ENCODE results near the gene POMT2.
"Not testable (repeated sequence)": the region's sequence is repeated elsewhere in the genome, so short reads cannot be mapped to it uniquely, and the experiment has no call there.

Gene POMT2

DNA sequence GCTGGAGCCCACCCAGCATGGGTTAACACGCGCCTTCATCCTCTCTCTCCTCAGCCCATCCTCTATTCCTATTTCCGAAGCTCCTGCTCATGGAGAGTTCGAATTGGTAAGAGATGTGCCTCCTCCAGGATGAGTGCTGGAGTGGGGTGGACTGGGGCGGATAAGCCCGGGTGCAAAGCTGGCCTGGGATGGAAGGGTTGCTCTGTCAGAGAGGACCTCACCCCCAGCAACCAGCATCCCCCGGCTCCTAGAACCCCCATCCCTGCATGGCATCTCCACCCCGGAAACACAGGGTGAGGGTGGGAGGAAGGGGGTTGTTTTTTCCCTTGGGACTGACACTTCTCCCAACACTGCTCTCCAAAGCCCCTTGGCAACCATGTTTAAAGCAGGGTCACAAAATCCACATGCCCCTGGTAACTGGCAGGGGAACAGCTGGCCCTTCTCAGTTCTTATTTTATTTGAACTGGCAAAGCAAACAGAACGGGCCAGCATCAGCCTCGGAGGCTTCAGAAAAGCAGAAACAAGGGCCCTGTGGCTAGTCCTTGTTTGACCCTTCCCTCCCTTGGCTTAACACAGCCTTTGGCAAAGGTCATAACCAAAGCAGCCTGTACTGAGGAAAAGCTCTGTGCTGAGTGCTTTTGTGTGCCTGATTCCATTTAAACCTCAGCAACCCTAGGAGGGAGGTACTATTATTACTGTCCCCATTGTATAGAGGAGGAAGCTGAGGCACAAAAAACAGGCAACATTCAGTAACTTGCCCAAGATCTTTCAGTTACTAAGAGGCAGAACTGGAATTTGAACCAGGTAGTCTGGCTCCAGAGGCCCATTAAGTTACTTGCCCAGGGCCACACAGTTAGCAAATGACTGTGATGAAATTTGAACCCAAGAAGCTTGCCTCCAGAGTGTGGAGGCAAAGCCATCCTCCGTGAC, 4.4 kb upstream of the POMT2 start:
- DNase-seq (ENCODE audit: low read depth in 3 of 3, low spot score in 1 of 3): no peak

DNA sequence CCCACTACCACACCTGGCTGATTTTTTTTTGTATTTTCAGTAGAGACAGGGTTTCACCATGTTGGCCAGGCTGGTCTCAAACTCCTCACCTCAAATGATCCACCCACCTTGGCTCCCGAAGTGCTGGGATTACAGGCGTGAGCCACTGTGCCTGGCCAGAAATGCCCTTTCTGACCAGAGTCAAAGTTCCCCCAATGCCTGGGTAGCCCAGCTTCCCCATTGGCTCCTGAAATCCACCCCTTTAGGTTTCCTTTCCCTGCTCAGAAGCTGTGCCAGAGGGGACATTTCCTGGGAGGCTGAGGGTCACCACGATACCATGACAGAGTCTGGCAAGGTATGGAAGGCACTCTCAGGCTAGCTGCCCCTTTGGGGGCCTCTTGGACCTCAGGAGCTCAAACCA, 3.6 kb upstream of the POMT2 start:
- DNase-seq (ENCODE audit: low read depth in 3 of 3, low spot score in 1 of 3): no peak

DNA sequence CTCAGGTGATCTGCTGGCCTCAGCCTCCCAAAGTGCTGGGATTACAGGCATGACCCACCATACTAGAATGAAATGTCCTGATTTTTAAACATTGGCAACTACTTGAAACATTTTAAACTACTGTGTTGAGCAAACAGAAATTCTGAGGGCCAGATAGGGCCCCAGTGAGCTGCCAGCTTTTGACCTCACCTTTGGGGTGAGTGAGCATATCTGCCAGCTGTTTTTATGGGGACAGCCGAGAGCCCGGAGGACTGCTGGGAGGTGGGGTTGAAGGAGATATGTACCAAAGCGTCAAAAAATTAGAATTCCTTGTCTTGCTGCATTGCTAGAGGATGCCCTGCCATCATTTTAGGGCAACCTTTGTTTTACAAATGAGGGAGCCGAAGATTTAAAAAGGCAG, 2.9 kb upstream of the POMT2 start:
- DNase-seq (ENCODE audit: low read depth in 3 of 3, low spot score in 1 of 3): no peak

GRCh38 chr14:77322951-77323350, 2.3 kb upstream of the POMT2 start:
- DNase-seq (ENCODE audit: low read depth in 3 of 3, low spot score in 1 of 3): no peak

DNA sequence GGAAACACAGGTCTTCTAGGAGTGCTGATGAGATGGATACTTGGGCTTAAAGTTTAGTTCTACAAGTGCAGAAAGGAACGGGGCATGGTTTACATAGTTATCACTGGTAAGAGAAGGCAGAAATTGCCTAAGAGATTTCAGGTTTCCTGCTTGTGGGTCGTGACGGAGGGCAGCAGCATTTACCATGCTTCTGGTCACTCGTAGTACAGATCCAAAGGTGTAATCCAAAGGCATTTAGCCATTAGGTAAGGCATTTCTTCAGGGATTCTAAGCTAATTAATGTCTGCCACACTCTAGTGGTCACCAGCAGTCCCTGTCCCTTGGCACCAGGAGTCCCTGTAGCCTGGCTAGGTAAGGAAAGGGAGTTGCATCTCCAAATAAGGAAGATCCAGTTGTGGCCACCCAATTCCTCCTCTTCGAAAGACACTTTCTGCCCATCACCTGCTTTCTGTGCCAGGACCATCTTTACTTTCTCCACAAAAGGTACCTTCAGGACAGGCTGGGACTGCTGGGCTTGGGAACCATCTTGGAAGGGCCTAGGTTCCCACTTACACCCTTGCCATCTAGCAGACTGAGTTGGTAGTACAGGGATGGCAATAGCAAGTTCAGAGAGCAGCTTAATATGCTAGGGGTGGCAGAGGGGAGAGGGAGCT, 1.7 kb upstream of the POMT2 start:
- DNase-seq (ENCODE audit: low read depth in 3 of 3, low spot score in 1 of 3): no peak

- no peak for DNase-seq (ENCODE audit: low read depth in 3 of 3, low spot score in 1 of 3)
These were observed 1.3 kb downstream of the POMT2 start for GRCh38 chr14:77319422-77319821.

DNA sequence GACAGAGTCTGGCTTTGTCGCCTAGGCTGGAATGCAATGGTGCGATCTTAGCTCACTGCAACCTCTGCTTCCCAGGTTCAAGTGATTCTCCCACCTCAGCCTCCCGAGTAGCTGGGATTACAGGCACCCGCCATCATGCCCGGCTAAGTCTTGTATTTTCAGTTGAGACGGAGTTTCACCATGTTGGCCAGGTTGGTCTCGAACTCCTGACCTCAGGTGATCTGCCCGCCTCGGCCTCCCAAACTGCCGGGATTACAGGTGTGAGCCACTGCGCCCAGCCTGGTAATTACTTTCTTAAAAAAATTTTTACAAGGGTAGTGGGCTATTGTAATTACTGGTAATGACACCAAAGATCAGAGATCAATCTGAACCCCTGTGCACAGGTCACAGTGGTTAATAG, 1.9 kb downstream of the POMT2 start:
- DNase-seq (ENCODE audit: low read depth in 3 of 3, low spot score in 1 of 3): not testable (repeated sequence)

DNA sequence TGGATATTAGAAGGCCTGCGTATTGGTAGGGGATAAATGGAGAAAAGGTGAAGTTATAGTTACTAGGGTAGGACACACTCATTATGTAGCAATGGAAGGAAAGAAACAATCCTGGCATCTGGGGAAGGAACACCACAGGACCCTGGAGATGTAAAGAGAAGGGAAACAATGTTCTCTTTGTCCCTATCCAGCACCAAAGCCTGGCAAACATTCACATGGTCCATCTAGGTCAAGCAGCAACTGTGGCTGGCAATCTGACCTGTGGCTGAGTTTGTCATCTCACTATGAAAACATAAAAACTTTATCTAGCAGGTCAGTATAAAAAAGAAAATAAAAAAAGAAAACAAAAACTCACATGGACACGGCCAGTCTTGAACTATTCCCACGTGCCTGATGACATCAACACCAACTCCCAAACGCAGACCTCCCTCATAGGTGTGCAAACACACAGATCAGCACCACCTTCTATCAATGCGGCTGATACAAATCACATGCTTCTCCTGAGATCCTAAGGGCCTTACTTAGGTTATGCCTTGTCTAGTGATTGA, 2.6 kb downstream of the POMT2 start:
- DNase-seq (ENCODE audit: low read depth in 3 of 3, low spot score in 1 of 3): no peak

- DNase-seq (ENCODE audit: low read depth in 3 of 3, low spot score in 1 of 3): no peak
These were observed 3.8 kb downstream of the POMT2 start for GRCh38 chr14:77316872-77317301.

- DNase-seq (ENCODE audit: low read depth in 3 of 3, low spot score in 1 of 3): no peak
These were observed 4.5 kb downstream of the POMT2 start for GRCh38 chr14:77316195-77316505.

GRCh38 chr14:77314539-77315457, 5.9 kb downstream of the POMT2 start:
- DNase-seq (ENCODE audit: low read depth in 3 of 3, low spot score in 1 of 3): no peak

GRCh38 chr14:77314043-77314442, 6.6 kb downstream of the POMT2 start:
- DNase-seq (ENCODE audit: low read depth in 3 of 3, low spot score in 1 of 3): no peak

- DNase-seq (ENCODE audit: low read depth in 3 of 3, low spot score in 1 of 3): no peak
These were observed 7.3 kb downstream of the POMT2 start for GRCh38 chr14:77313371-77313770.

- no peak for DNase-seq (ENCODE audit: low read depth in 3 of 3, low spot score in 1 of 3)
These were observed 9.5 kb downstream of the POMT2 start for GRCh38 chr14:77311217-77311616.

DNA sequence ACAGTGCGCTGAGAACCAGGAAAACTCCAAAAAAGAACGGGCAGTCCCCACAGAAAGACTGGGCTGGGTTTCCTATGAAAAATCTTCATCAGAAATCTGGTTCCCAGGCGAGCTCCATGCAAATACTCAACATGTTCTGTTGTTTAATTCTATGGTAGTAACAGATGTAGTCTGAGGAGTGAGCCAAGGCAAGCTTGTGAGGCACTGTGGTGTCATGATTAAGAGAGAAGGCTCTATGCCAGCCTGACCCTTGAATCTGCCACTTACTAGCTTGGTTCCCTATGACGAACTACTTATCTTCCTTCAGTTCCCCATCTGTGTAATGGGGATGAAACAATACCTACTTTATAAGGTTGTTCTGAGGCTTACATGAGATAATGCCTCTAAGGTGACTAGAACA, 10.7 kb downstream of the POMT2 start:
- no peak for DNase-seq (ENCODE audit: low read depth in 3 of 3, low spot score in 1 of 3)

- no peak for DNase-seq (ENCODE audit: low read depth in 3 of 3, low spot score in 1 of 3)
These were observed 11.6 kb downstream of the POMT2 start for GRCh38 chr14:77309131-77309530.

DNA sequence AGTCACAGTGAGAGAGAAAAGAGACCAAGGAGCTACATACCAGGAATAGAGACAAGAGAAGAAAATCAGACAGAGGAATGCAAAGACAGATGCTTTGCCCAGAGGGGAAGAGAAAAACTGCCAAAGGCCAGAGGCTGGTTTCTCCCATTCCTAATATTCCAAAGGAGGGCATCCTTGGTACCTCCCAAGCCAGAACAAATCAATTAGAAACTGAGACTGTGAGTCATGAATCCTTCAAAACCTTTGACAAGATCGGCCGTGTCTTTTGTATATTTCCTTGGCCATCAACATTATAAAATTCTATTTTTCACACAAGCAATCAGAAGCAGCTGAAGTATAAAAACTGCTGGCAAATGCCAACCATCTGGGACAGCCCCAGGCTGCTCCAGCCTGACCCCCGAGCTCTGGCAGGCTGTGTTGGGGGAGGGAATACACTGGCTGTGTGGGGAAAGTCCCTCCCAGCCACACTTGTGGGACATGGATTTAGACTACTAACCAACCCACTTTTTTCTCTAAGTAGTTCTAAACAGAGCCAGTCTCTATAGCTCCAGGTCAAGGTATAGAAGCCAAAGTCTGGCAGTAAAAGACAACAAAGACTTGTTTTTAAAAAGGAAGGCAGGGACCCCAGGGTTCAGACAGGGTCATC, 13.7 kb downstream of the POMT2 start:
- no peak for DNase-seq (ENCODE audit: low read depth in 3 of 3, low spot score in 1 of 3)

- DNase-seq (ENCODE audit: low read depth in 3 of 3, low spot score in 1 of 3): no peak
These were observed 14.3 kb downstream of the POMT2 start for GRCh38 chr14:77306416-77306815.

DNA sequence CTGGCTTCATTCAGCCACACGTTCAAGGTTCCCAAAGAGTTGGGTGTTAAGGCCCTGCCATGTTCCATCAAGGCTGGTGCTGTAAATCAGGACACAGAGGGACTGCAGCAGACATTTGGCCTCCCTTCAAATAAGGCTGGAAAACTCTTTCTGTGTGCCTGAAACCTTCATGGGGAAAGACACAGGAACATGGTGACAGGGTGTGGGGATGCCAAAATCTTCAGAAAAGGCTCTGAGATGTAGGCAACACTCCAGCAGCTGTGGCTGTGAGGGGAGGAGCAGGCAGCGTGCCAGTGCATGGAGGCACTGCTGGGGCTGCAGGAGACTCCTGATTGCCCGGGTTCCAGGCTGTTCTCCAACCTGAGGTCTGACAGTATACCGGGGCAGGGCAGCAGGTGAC, 15.0 kb downstream of the POMT2 start:
- no peak for DNase-seq (ENCODE audit: low read depth in 3 of 3, low spot score in 1 of 3)

DNA sequence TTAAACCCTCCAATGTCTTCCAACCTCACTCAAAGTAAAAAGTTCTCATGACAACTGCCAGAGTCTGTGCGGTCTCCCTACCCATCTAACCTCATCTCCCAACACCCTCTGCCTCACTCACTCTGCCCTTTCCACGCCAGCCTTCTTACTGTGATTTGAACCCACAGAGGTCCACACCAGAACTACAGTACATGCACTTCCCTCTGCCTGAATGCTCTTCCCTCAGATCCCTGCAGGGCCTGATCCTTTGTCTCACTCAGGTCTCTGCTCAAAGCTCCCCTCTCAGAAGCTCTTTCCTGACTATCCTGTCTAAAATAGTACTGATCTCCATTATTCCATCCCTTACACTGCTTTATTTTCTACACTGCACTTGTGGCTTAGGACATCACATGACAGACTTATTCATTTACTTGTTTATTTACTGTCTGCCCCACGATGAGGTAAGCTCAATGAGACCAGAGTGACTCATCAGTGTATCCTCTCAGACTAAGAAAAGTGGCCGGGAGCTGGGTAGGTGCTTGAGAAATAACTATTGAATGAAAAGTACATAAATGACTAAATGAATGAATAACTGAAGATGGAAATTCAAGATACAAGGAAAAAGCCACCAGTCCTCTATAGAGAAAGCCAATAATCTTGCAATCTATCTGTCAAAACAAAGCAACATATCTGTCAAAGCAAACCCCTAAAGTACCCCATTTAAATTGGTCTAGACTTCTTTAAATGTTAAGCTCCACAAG, 17.1 kb downstream of the POMT2 start:
- DNase-seq (ENCODE audit: low read depth in 3 of 3, low spot score in 1 of 3): no peak
